Naive thymus-derived CD4-positive, alpha-beta T cell (primary cell): ENCODE data around the gene KDELR3. TPM values are rescaled to one million over a fixed set of nuclear protein-coding genes. Genes with fewer than 3 reads are reported as not detected.
A peak's percentile ranks its signal among the peaks of the same experiment; 100 is the strongest.

Experiments used
- ATAC-seq: fragments of 150-1000 bp; cut with Tn5 transposase; 2 replicates; pipeline ENCODE4 v1.10.0; 2021; ENCODE audit warnings: mild to moderate bottlenecking, moderate library complexity
- CTCF ChIA-PET: fragments of 350-600 bp; sonication (Branson Sonifier 250); formaldehyde crosslinking; loops from one replicate; lab custom pipeline; 2021; ENCODE audit warnings: antibody characterized with exemption; lab: Charles Lee
- POLR2A ChIA-PET: fragments of 350-600 bp; sonication (Branson Sonifier 250); formaldehyde crosslinking; loops from one replicate; lab custom pipeline; 2021; ENCODE audit warnings: antibody characterized with exemption, inconsistent platforms; lab: Charles Lee
- DNase-seq, 9 donors: peaks; one replicate each; pipeline versions ENCODE4 v3.0.0 to v3.0.0-alpha.2; 2020 to 2022; ENCODE audit warnings: mixed read lengths in 1 of 9
- H3K27ac ChIP-seq: one replicate; pipeline ENCODE4 v1.7.0; 2013; ENCODE audit warnings: mild to moderate bottlenecking, low read depth, low read length, moderate library complexity
- H3K27me3 ChIP-seq, 2 donors: one replicate each; pipeline ENCODE4 v1.7.0; 2013; ENCODE audit warnings: low read length in 2 of 2, mild to moderate bottlenecking in 2 of 2, moderate library complexity in 2 of 2; ENCODE audit not compliant: control insufficient read depth in 2 of 2, insufficient read depth in 2 of 2
- H3K36me3 ChIP-seq, 3 experiments: 1 replicate in 2 of 3; 2 replicates in 1 of 3; pipeline ENCODE4 v1.7.0; 2013; ENCODE audit warnings: low read length in 3 of 3, mild to moderate bottlenecking in 3 of 3, moderate library complexity in 1 of 3; ENCODE audit not compliant: insufficient read depth in 3 of 3, control insufficient read depth in 2 of 3
- H3K4me1 ChIP-seq, 2 donors: one replicate each; pipeline ENCODE4 v1.7.0; 2013; ENCODE audit warnings: low read length in 2 of 2, mild to moderate bottlenecking in 2 of 2, moderate library complexity in 1 of 2; ENCODE audit not compliant: control insufficient read depth in 2 of 2, insufficient read depth in 2 of 2
- H3K4me3 ChIP-seq: 2 replicates; pipeline ENCODE4 v1.7.0; 2013; ENCODE audit warnings: mild to moderate bottlenecking, low read length
- H3K9me3 ChIP-seq, 3 experiments: 1 replicate in 2 of 3; 2 replicates in 1 of 3; pipeline ENCODE4 v1.7.0; 2013; ENCODE audit warnings: low read length in 3 of 3; ENCODE audit not compliant: control insufficient read depth in 2 of 3
- H3K27ac Mint-ChIP-seq, 9 donors: one replicate each; pipeline ENCODE4 v1.8.0; 2020 to 2022; ENCODE audit warnings: mixed read lengths in 9 of 9, mild to moderate bottlenecking in 8 of 9, moderate library complexity in 5 of 9, inconsistent platforms in 2 of 9
- H3K27me3 Mint-ChIP-seq, 5 donors: one replicate each; pipeline ENCODE4 v1.8.0; 2021 to 2022; ENCODE audit warnings: mixed read lengths in 5 of 5, mild to moderate bottlenecking in 1 of 5
- H3K36me3 Mint-ChIP-seq, 5 donors: one replicate each; pipeline ENCODE4 v1.8.0; 2020 to 2022; ENCODE audit warnings: mixed read lengths in 5 of 5, mild to moderate bottlenecking in 3 of 5, inconsistent platforms in 1 of 5
- H3K4me1 Mint-ChIP-seq, 7 donors: one replicate each; pipeline ENCODE4 v1.8.0; 2020 to 2022; ENCODE audit warnings: mixed read lengths in 7 of 7, mild to moderate bottlenecking in 3 of 7, inconsistent platforms in 1 of 7
- H3K4me3 Mint-ChIP-seq, 10 donors: one replicate each; pipeline ENCODE4 v1.8.0; 2020 to 2022; ENCODE audit warnings: mild to moderate bottlenecking in 10 of 10, mixed read lengths in 10 of 10, moderate library complexity in 6 of 10, inconsistent platforms in 2 of 10
- H3K9me3 Mint-ChIP-seq, 11 donors: one replicate each; pipeline ENCODE4 v1.8.0; 2020 to 2022; ENCODE audit warnings: mixed read lengths in 11 of 11, mild to moderate bottlenecking in 4 of 11, inconsistent platforms in 1 of 11, moderate library complexity in 1 of 11
- intact Hi-C, 2 donors: fragments of 100-400 bp; cut with micrococcal nuclease; formaldehyde crosslinking; loops; one replicate each; pipeline ENCODE4 v1.15.1; 2023
- polyA plus RNA-seq, 2 donors: library from polyadenylated mRNA; unstranded; fragments of 300-500 nt; fragmentation: Illumina TruSeq; gene quantifications; one replicate each; pipeline ENCODE4 v1.2.3, GENCODE V29; 2021
- total RNA-seq, 6 experiments: library from RNA in 5 of 6; stranded (reverse) in 5 of 6; gene quantifications; 1 replicate in 5 of 6; 2 replicates in 1 of 6; pipeline ENCODE4 v1.2.3 and lab custom pipeline; 2021 to 2026

KDELR3 gene
- total and polyA plus RNA-seq, 7 experiments from 2014 or later = 0.80 TPM; not detected in 6

DNA sequence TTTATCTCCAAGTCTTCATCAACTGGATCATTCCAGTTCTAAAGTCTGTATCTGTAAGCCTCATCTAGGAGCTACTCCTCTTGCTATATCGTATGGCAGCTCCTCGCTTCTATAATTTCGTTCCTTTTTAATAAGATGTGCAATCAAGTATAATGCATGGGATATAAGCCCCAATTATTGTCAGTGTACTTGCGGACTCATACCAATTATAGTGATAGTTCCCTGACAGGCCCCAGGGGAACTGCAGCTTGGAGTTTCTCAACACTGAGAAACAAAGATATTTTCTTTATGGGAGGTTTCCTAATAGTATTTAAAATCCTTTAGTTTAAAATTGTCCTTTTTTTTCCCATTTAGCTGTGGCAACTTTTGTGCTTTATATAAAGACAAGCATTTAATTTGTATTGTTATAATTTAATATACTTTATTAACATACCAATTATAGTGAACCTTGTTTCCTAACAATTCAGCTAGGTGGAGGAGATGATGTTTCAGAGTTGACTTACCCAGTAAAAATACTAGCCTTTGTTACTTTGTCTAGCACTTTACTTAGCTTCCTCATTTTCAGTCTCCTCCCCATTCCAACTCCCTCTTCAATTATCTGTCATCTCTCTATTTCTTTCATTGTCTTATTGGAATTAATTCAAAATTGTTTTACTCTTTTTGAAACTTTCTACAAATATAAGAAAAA, 63.5 kb downstream of the KDELR3 start:
- Histone ChIP-seq H3K4me3 (no peak overlapping the region), H3K9me3 (no peaks in the 10 kb centered on the region), H3K4me1 (peaks cover 0 to 14% of the 10 kb centered on the region in 2 donors), H3K27me3 (no peaks in the 10 kb centered on the region), H3K36me3 (no peaks in the 10 kb centered on the region), H3K27ac (peak overlapping the region; percentile 50)
- Mint-ChIP-seq H3K4me3 (peak overlapping the region; percentile 3 to 80 (median 64)), H3K4me1 (peaks cover 6 to 26% (median 16%) of the 10 kb centered on the region in 7 donors), H3K9me3 (no peaks in the 10 kb centered on the region), H3K27me3 (no peaks in the 10 kb centered on the region), H3K36me3 (peaks cover 0 to 7% (median 0%) of the 10 kb centered on the region in 5 donors), H3K27ac (peak overlapping the region; percentile 82 to 90 (median 84))
- ChIA-PET POLR2A (interaction anchor here (0.7 to 1.4 kb wide), 4 partner anchors 9 to 44 kb away, joined by 3 to 4 read pairs (median 3); partner anchors contain the start of gene DMC1), CTCF (interaction anchor here (0.6 kb wide), 2 partner anchors 235 to 478 kb away, joined by 3 to 6 read pairs; no protein-coding TSS in a partner anchor)
- intact Hi-C loops = loop anchor here (2.0 to 10.0 kb wide), 2 partner anchors 39 to 47 kb away; partner anchors contain the start of gene DMC1 (in 1 of the 2)
- ATAC-seq (peak; percentile 41), DNase-seq (no peak)

Other genes with a start within 250 kb of the KDELR3 start
- 10 to 100 TPM; 26.9 to 41.3 (median 35.0) TPM for gene TMEM184B, start 195.1 kb upstream of the KDELR3 start, total RNA-seq
- 10 to 100 TPM in 1 of 2 donors, 1 to 10 TPM in 1; 9.0 to 19.5 TPM for gene TMEM184B, start 195.1 kb upstream of the KDELR3 start, polyA plus RNA-seq
- 100 to 1,000 TPM in 2 of 5 experiments, 10 to 100 TPM in 3; 71.6 to 143 (median 91.9) TPM for gene CSNK1E, start 150.7 kb upstream of the KDELR3 start, total RNA-seq
- gene CSNK1E, start 150.7 kb upstream of the KDELR3 start, polyA plus RNA-seq = 1 to 10 TPM; 5.6 to 8.1 TPM
- not detected for gene KCNJ4, start 12.9 kb upstream of the KDELR3 start, total RNA-seq
- not detected for gene KCNJ4, start 12.9 kb upstream of the KDELR3 start, polyA plus RNA-seq
- gene DDX17, start 38.2 kb downstream of the KDELR3 start, total RNA-seq = 1,000 to 10,000 TPM in 2 of 5 experiments, 100 to 1,000 TPM in 3; 478 to 1,097 (median 684) TPM
- gene DDX17, start 38.2 kb downstream of the KDELR3 start, polyA plus RNA-seq = 10 to 100 TPM; 37.7 to 43.4 TPM
- gene DMC1, start 102.1 kb downstream of the KDELR3 start, total RNA-seq = 1 to 10 TPM in 1 of 5 experiments, under 1 TPM in 3, not detected in 1; 0.32 to 7.4 (median 0.65) TPM
- gene DMC1, start 102.1 kb downstream of the KDELR3 start, polyA plus RNA-seq = under 1 TPM in 1 of 2 donors, not detected in 1; 0.13 TPM
- gene FAM227A, start 188.3 kb downstream of the KDELR3 start, total RNA-seq = 1 to 10 TPM in 1 of 5 experiments, under 1 TPM in 3, not detected in 1; 0.05 to 1.0 (median 0.30) TPM
- gene FAM227A, start 188.3 kb downstream of the KDELR3 start, polyA plus RNA-seq = not detected
- gene CBY1, start 188.5 kb downstream of the KDELR3 start, total RNA-seq = 10 to 100 TPM; 12.2 to 39.9 (median 15.2) TPM
- 10 to 100 TPM in 1 of 2 donors, 1 to 10 TPM in 1; 8.1 to 11.2 TPM for gene CBY1, start 188.5 kb downstream of the KDELR3 start, polyA plus RNA-seq
- gene TOMM22, start 213.9 kb downstream of the KDELR3 start, total RNA-seq = 10 to 100 TPM; 45.0 to 92.4 (median 50.6) TPM
- 10 to 100 TPM; 47.3 to 53.1 TPM for gene TOMM22, start 213.9 kb downstream of the KDELR3 start, polyA plus RNA-seq
- gene JOSD1, start 232.8 kb downstream of the KDELR3 start, total RNA-seq = 100 to 1,000 TPM in 2 of 5 experiments, 10 to 100 TPM in 3; 60.6 to 175 (median 74.9) TPM
- gene JOSD1, start 232.8 kb downstream of the KDELR3 start, polyA plus RNA-seq = 1 to 10 TPM; 7.4 to 8.1 TPM
- gene GTPBP1, start 237.8 kb downstream of the KDELR3 start, total RNA-seq = 100 to 1,000 TPM in 2 of 5 experiments, 10 to 100 TPM in 3; 79.1 to 209 (median 91.9) TPM
- 10 to 100 TPM; 16.9 to 32.8 TPM for gene GTPBP1, start 237.8 kb downstream of the KDELR3 start, polyA plus RNA-seq